ENCODE measurements around the gene SLC12A2. TPM values are rescaled to one million over a fixed set of nuclear protein-coding genes. Genes with fewer than 3 reads are reported as not detected.

Gene SLC12A2
- total RNA-seq, 4 donors from 2014 or later = 105 to 137 (median 129) TPM

GRCh38 chr5:128052780-128053179, 30.8 kb upstream of the SLC12A2 start:
- Histone ChIP-seq H3K9me3 (no peaks in the 10 kb centered on the region), H3K4me1 (peaks cover 0 to 25% (median 3%) of the 10 kb centered on the region in 3 donors), H3K27ac (peak overlapping the region; percentile 59 to 86 (median 76)), H3K27me3 (no peaks in the 10 kb centered on the region), H3K36me3 (peaks cover 0 to 11% of the 10 kb centered on the region in 2 donors), H3K4me3 (no peak overlapping the region)
- TF ChIP-seq POLR2AphosphoS5 (IDR thresholded peaks at IDR 0.05) (no peak), POLR2A (IDR thresholded peaks at IDR 0.05) (no peak), EP300 (IDR thresholded peaks at IDR 0.05) (no peak)
- TF ChIP-seq, protein P1, sequence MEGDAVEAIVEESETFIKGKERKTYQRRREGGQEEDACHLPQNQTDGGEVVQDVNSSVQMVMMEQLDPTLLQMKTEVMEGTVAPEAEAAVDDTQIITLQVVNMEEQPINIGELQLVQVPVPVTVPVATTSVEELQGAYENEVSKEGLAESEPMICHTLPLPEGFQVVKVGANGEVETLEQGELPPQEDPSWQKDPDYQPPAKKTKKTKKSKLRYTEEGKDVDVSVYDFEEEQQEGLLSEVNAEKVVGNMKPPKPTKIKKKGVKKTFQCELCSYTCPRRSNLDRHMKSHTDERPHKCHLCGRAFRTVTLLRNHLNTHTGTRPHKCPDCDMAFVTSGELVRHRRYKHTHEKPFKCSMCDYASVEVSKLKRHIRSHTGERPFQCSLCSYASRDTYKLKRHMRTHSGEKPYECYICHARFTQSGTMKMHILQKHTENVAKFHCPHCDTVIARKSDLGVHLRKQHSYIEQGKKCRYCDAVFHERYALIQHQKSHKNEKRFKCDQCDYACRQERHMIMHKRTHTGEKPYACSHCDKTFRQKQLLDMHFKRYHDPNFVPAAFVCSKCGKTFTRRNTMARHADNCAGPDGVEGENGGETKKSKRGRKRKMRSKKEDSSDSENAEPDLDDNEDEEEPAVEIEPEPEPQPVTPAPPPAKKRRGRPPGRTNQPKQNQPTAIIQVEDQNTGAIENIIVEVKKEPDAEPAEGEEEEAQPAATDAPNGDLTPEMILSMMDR (IDR thresholded peaks at IDR 0.05) = no peak
- no peak for ATAC-seq

DNA sequence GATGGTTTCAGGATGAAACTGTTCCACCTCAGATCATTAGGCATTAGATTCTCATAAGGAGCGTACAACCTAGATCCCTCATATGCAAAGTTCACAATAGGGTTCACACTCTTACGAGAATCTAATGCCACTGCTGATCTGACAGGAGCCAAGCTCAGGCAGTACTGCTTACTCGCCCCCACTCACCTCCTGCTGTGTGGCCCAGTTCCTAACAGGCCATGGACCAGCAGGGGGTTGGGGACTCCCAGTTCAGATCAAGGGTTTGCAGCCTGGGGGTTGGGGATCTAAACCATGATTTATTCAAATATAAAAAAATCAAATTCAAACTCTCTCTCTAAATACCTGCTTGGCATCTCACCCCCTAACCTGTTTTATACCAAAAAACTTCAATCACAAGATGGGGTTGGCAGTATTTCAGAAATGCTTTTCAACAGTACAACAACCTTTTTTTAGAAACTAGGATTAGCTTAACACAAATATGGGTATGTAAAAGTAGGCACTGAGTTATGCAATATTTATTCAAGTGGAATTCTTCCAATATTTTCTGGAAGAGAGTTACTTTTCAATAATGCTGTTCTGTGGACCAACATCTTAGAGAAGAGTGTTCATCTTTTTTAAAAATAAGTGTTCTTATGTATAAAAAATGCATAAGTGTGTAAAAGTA, 30.1 kb upstream of the SLC12A2 start:
- Histone ChIP-seq H3K36me3 (peaks cover 0 to 11% of the 10 kb centered on the region in 2 donors), H3K4me1 (peaks cover 0 to 31% (median 3%) of the 10 kb centered on the region in 3 donors), H3K27ac (peak overlapping the region; percentile 59 to 86 (median 76)), H3K9me3 (no peaks in the 10 kb centered on the region), H3K4me3 (no peak overlapping the region), H3K27me3 (no peaks in the 10 kb centered on the region)
- ATAC-seq = peak; percentile 62
- WGBS, 2 donors (ENCODE audit: low coverage in 1 of 2) = 20 to 53% methylated on average over 2 of the region's 3 CpGs
- peak; percentile 78 for TF ChIP-seq POLR2AphosphoS5 (IDR thresholded peaks at IDR 0.05)
- TF ChIP-seq POLR2A (IDR thresholded peaks at IDR 0.05) = no peak
- TF ChIP-seq, protein P1 (IDR thresholded peaks at IDR 0.05) = peak in 1 of 4 experiments; percentile 9
- TF ChIP-seq EP300 (IDR thresholded peaks at IDR 0.05) = no peak

- WGBS, 2 donors (ENCODE audit: low coverage in 1 of 2) = 100% methylated on average over 1 of the region's 1 CpG
Observed at GRCh38 chr5:128060644-128061385, 22.8 kb upstream of the SLC12A2 start.

GRCh38 chr5:128062172-128062746, 21.3 kb upstream of the SLC12A2 start:
- no peak overlapping the region for H3K4me3 ChIP-seq
- H3K27me3 ChIP-seq = no peaks in the 10 kb centered on the region
- H3K9me3 ChIP-seq = no peaks in the 10 kb centered on the region
- TF ChIP-seq EP300 (IDR thresholded peaks at IDR 0.05) = no peak
- peak; percentile 31 for TF ChIP-seq POLR2AphosphoS5 (IDR thresholded peaks at IDR 0.05)
- TF ChIP-seq, protein P1 (IDR thresholded peaks at IDR 0.05) = no peak
- 56 to 77% methylated on average over 3 to 4 of the region's 4 CpGs for WGBS, 2 donors (ENCODE audit: low coverage in 1 of 2)
- H3K36me3 ChIP-seq = peaks cover 0 to 5% of the 10 kb centered on the region in 2 donors
- peaks cover 0 to 49% (median 2%) of the 10 kb centered on the region in 3 donors for H3K4me1 ChIP-seq
- ATAC-seq = no peak
- peak overlapping the region; percentile 1 to 60 (median 47) for H3K27ac ChIP-seq

More at GRCh38 chr5:128060644-128061385, 22.8 kb upstream of the SLC12A2 start:
- Histone ChIP-seq H3K27me3 (no peaks in the 10 kb centered on the region), H3K27ac (peak overlapping the region in 1 of 4 donors; percentile 55), H3K36me3 (peaks cover 0 to 5% of the 10 kb centered on the region in 2 donors), H3K9me3 (no peaks in the 10 kb centered on the region), H3K4me3 (no peak overlapping the region), H3K4me1 (peaks cover 0 to 48% (median 2%) of the 10 kb centered on the region in 3 donors)
- no peak for TF ChIP-seq POLR2A (IDR thresholded peaks at IDR 0.05)
- TF ChIP-seq POLR2AphosphoS5 (IDR thresholded peaks at IDR 0.05) = no peak
- no peak for TF ChIP-seq EP300 (IDR thresholded peaks at IDR 0.05)
- TF ChIP-seq, protein P1 (IDR thresholded peaks at IDR 0.05) = no peak
- ATAC-seq = no peak
